GM23338 (cell line): ENCODE data around the gene MIEN1.

ENCODE experiments used
- CREB1 ChIP-seq: fragments of 250-450 bp; sonication (Bioruptor Pico); IDR thresholded peaks from 2 replicates; pipeline ENCODE4 v1.5.0; 2020; ENCODE audit warnings: low read depth, mild to moderate bottlenecking, moderate library complexity
- EZH2 ChIP-seq: fragments of 200-600 bp; sonication (generic); IDR thresholded peaks from one replicate; pipeline ENCODE4 v1.8.0; 2017; ENCODE audit warnings: antibody characterized with exemption, mild to moderate bottlenecking, low read depth; ENCODE audit not compliant: unreplicated experiment
- EZH2phosphoT487 ChIP-seq: fragments of 200-600 bp; sonication (generic); IDR thresholded peaks from one replicate; pipeline ENCODE4 v1.8.1; 2018; ENCODE audit warnings: antibody characterized with exemption; ENCODE audit not compliant: unreplicated experiment
- JUNB ChIP-seq: IDR thresholded peaks from one replicate; pipeline ENCODE4 v1.6.1; 2016; ENCODE audit warnings: antibody characterized with exemption; ENCODE audit not compliant: unreplicated experiment
- POLR2AphosphoS5 ChIP-seq: IDR thresholded peaks from 2 replicates; pipeline ENCODE4 v1.6.1; 2016; ENCODE audit warnings: antibody characterized with exemption, low read depth
- ZNF114 ChIP-seq: fragments of 250-450 bp; sonication (Bioruptor Pico); IDR thresholded peaks from 2 replicates; pipeline ENCODE4 v1.5.0; 2020; ENCODE audit warnings: mild to moderate bottlenecking, moderate library complexity
- ZNF331 ChIP-seq: fragments of 250-450 bp; sonication (Bioruptor Pico); IDR thresholded peaks from 2 replicates; pipeline ENCODE4 v1.5.0; 2020; ENCODE audit warnings: low read depth, mild to moderate bottlenecking, moderate library complexity
- TF ChIP-seq, protein P1 (sequence below), 2 experiments: fragments of 200-600 bp in 1 of 2; sonication (generic) in 1 of 2; conservative IDR thresholded peaks; 2 replicates each; pipeline versions ENCODE4 v1.5.1 to v1.6.1; 2016 to 2017; ENCODE audit warnings: antibody characterized with exemption in 2 of 2, low read depth in 2 of 2, mild to moderate bottlenecking in 2 of 2, moderate library complexity in 1 of 2
- TF ChIP-seq, protein P2 (sequence below): IDR thresholded peaks from 2 replicates; pipeline ENCODE4 v1.6.1; 2016; ENCODE audit warnings: antibody characterized with exemption

DNA sequence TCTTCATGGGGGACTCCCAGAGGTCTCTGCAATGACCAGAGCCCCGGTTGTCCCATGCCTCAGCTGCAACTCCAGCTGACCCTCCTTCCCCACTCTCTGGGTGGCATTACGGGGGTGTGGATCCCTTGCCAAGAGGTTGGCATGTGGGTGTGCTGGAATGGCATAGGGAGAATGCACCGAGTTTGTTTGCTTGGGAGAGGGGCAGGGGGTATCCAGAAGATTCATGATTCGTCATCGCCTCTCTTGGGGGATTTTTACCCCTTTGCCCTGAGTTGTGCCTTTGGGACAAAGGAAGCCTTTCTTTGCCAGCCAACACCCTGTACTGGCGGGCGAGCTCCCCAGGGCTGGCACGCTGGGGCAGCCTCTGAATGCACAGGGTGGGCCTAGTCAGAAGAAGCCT lies 23.9 kb downstream of the MIEN1 start:
- no peak for TF ChIP-seq EZH2
- TF ChIP-seq POLR2AphosphoS5: no peak
- TF ChIP-seq, protein P1, sequence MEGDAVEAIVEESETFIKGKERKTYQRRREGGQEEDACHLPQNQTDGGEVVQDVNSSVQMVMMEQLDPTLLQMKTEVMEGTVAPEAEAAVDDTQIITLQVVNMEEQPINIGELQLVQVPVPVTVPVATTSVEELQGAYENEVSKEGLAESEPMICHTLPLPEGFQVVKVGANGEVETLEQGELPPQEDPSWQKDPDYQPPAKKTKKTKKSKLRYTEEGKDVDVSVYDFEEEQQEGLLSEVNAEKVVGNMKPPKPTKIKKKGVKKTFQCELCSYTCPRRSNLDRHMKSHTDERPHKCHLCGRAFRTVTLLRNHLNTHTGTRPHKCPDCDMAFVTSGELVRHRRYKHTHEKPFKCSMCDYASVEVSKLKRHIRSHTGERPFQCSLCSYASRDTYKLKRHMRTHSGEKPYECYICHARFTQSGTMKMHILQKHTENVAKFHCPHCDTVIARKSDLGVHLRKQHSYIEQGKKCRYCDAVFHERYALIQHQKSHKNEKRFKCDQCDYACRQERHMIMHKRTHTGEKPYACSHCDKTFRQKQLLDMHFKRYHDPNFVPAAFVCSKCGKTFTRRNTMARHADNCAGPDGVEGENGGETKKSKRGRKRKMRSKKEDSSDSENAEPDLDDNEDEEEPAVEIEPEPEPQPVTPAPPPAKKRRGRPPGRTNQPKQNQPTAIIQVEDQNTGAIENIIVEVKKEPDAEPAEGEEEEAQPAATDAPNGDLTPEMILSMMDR (conservative IDR thresholded peaks at IDR 0.05; ENCODE audit: low read depth in 2 of 2): no peak
- no peak for TF ChIP-seq CREB1 (CRISPR knock-in tag)
- TF ChIP-seq ZNF331: no peak
- TF ChIP-seq JUNB: no peak
- no peak for TF ChIP-seq ZNF114 (CRISPR knock-in tag)
- TF ChIP-seq EZH2phosphoT487: no peak
- TF ChIP-seq, protein P2, sequence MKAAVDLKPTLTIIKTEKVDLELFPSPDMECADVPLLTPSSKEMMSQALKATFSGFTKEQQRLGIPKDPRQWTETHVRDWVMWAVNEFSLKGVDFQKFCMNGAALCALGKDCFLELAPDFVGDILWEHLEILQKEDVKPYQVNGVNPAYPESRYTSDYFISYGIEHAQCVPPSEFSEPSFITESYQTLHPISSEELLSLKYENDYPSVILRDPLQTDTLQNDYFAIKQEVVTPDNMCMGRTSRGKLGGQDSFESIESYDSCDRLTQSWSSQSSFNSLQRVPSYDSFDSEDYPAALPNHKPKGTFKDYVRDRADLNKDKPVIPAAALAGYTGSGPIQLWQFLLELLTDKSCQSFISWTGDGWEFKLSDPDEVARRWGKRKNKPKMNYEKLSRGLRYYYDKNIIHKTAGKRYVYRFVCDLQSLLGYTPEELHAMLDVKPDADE: no peak
